Loucy (cell line): ENCODE measurements around the gene COQ8B.
A peak's percentile ranks its signal among the peaks of the same experiment; 100 is the strongest.

Experiments used
- H2AFZ ChIP-seq: fragments of 200-600 bp; sonication (generic); 2 replicates; pipeline ENCODE4 v1.6.0; 2016; ENCODE audit warnings: antibody characterized with exemption, mild to moderate bottlenecking, low read length, moderate library complexity
- H3F3A ChIP-seq: fragments of 200-600 bp; 2 replicates; pipeline ENCODE4 v1.6.0; 2016; ENCODE audit warnings: antibody characterized with exemption, low read depth, mild to moderate bottlenecking
- H3K27me3 ChIP-seq: fragments of 200-600 bp; sonication (generic); 2 replicates; pipeline ENCODE4 v1.6.1; 2014; ENCODE audit warnings: low read length, mild to moderate bottlenecking; ENCODE audit not compliant: insufficient read depth, poor library complexity, severe bottlenecking
- H3K36me3 ChIP-seq: fragments of 200-600 bp; sonication (generic); 2 replicates; pipeline ENCODE4 v1.6.1; 2016; ENCODE audit warnings: low read length; ENCODE audit not compliant: insufficient read depth
- H3K4me1 ChIP-seq: fragments of 200-600 bp; sonication (generic); 2 replicates; pipeline ENCODE4 v1.5.1; 2014; ENCODE audit warnings: low read length, mild to moderate bottlenecking; ENCODE audit not compliant: insufficient read depth, poor library complexity, severe bottlenecking
- H3K4me2 ChIP-seq: fragments of 200-600 bp; sonication (generic); 2 replicates; pipeline ENCODE4 v1.6.0; 2014; ENCODE audit warnings: antibody characterized with exemption, low read length, low read depth, mild to moderate bottlenecking; ENCODE audit not compliant: poor library complexity, severe bottlenecking
- H3K4me3 ChIP-seq: fragments of 200-600 bp; sonication (generic); 2 replicates; pipeline ENCODE4 v1.5.1; 2014; ENCODE audit warnings: low read length, mild to moderate bottlenecking, mixed read lengths; ENCODE audit not compliant: poor library complexity, severe bottlenecking
- H3K79me2 ChIP-seq: fragments of 200-600 bp; sonication (generic); 2 replicates; pipeline ENCODE4 v1.6.1; 2014; ENCODE audit warnings: low read length; ENCODE audit not compliant: insufficient read depth
- H3K9ac ChIP-seq: fragments of 200-600 bp; sonication (generic); 2 replicates; pipeline ENCODE4 v1.6.0; 2014; ENCODE audit warnings: mild to moderate bottlenecking, low read depth, low read length, moderate library complexity; ENCODE audit not compliant: poor library complexity, severe bottlenecking
- H3K9me2 ChIP-seq: fragments of 200-600 bp; sonication (generic); replicated peaks from 2 replicates; pipeline ENCODE4 v1.6.1; 2016; ENCODE audit warnings: low read depth, low read length, mixed read lengths
- H3K9me3 ChIP-seq: fragments of 200-600 bp; sonication (generic); 2 replicates; pipeline ENCODE4 v1.6.1; 2014; ENCODE audit warnings: mild to moderate bottlenecking, antibody characterized with exemption, low read length, low read depth; ENCODE audit not compliant: insufficient read depth
- H4K20me1 ChIP-seq: fragments of 200-600 bp; sonication (generic); 2 replicates; pipeline ENCODE4 v1.6.0; 2014; ENCODE audit warnings: antibody characterized with exemption, low read length, mild to moderate bottlenecking; ENCODE audit not compliant: insufficient read depth, poor library complexity, severe bottlenecking
- EZH2phosphoT487 ChIP-seq: fragments of 200-600 bp; IDR thresholded peaks from 2 replicates; pipeline ENCODE4 v1.6.1; 2018; ENCODE audit warnings: antibody characterized with exemption, mild to moderate bottlenecking, moderate library complexity, borderline replicate concordance
- TF ChIP-seq, protein P1 (sequence below): fragments of 200-600 bp; sonication (generic); conservative IDR thresholded peaks from 2 replicates; pipeline ENCODE4 v1.5.1; 2014; ENCODE audit warnings: mild to moderate bottlenecking, antibody characterized with exemption, low read length

COQ8B gene

GRCh38 chr19:40716031-40716481, 630 bp downstream of the COQ8B start:
- peaks cover 20% of the 10 kb centered on the region for H3K79me2 ChIP-seq
- peak overlapping the region; percentile 86 for H3K9ac ChIP-seq
- H2AFZ ChIP-seq, result peak overlapping the region; percentile 96

DNA sequence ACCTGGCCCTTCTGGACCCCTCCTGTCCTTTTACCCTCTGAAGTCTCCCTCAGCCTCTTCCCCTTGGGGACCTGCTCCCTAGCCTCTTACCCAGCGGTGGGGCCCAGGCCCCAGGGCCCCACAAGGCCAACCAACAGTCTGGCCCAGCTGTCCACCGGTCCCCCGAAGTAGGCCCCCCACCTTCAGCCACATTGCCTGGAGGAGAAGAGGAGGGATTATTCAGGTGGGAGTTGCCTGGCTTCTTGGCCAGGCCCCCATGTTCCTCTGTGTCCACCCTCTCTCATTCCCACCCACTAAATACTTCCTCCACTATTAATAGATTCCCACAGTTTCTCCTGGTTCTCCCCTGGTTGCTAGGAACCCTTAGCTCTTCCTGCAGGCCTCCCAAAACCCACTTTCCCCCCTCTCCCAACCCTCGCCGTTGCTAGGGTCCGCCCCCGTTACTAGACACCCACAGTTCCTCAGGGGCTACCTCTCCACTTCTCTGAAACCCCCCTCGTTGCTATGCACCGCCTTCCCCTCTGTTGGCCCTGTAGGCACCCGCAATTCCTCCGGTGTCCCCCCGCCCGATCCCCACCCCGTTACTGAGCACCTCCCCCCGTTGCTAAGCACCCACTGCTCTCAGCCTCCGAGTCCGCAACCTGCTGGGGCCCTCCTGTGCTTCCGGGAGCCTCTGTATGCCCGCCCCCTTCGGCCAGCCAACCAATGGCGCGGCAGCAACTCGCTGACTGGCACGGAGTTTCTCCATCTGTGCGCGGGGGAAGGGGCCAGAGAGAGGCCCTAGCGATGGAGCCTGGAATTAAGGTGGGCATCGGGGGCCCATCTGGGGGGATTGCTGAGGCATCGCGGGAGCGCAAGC, 2.0 kb downstream of the COQ8B start:
- Histone ChIP-seq H3K79me2 (peaks cover 20% of the 10 kb centered on the region), H3K27me3 (no peaks in the 10 kb centered on the region), H3F3A (no peaks in the 10 kb centered on the region), H3K4me3 (peak overlapping the region; percentile 95), H3K4me1 (peaks cover 44% of the 10 kb centered on the region), H3K9me3 (no peaks in the 10 kb centered on the region), H2AFZ (peak overlapping the region; percentile 81), H4K20me1 (no peaks in the 10 kb centered on the region), H3K36me3 (no peaks in the 10 kb centered on the region), H3K9me2 (no peaks in the 10 kb centered on the region), H3K4me2 (peak overlapping the region; percentile 91), H3K9ac (peak overlapping the region; percentile 86)
- TF ChIP-seq, protein P1, sequence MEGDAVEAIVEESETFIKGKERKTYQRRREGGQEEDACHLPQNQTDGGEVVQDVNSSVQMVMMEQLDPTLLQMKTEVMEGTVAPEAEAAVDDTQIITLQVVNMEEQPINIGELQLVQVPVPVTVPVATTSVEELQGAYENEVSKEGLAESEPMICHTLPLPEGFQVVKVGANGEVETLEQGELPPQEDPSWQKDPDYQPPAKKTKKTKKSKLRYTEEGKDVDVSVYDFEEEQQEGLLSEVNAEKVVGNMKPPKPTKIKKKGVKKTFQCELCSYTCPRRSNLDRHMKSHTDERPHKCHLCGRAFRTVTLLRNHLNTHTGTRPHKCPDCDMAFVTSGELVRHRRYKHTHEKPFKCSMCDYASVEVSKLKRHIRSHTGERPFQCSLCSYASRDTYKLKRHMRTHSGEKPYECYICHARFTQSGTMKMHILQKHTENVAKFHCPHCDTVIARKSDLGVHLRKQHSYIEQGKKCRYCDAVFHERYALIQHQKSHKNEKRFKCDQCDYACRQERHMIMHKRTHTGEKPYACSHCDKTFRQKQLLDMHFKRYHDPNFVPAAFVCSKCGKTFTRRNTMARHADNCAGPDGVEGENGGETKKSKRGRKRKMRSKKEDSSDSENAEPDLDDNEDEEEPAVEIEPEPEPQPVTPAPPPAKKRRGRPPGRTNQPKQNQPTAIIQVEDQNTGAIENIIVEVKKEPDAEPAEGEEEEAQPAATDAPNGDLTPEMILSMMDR, result no peak
- TF ChIP-seq EZH2phosphoT487, result no peak

More at GRCh38 chr19:40716031-40716481, 630 bp downstream of the COQ8B start:
- Histone ChIP-seq H3K27me3 (no peaks in the 10 kb centered on the region), H3K4me2 (peak overlapping the region; percentile 91), H3K9me3 (no peaks in the 10 kb centered on the region), H3K36me3 (no peaks in the 10 kb centered on the region), H3K9me2 (no peaks in the 10 kb centered on the region), H3F3A (no peaks in the 10 kb centered on the region), H4K20me1 (no peaks in the 10 kb centered on the region), H3K4me3 (peak overlapping the region; percentile 95), H3K4me1 (peaks cover 44% of the 10 kb centered on the region)
- TF ChIP-seq EZH2phosphoT487, result no peak
- TF ChIP-seq, protein P1, result no peak

- Histone ChIP-seq H2AFZ (no peak overlapping the region), H3F3A (no peaks in the 10 kb centered on the region), H3K4me2 (peak overlapping the region; percentile 91), H3K9ac (peak overlapping the region; percentile 76), H3K9me3 (no peaks in the 10 kb centered on the region), H3K9me2 (no peaks in the 10 kb centered on the region), H3K4me3 (peak overlapping the region; percentile 95), H3K27me3 (no peaks in the 10 kb centered on the region), H3K4me1 (peaks cover 39% of the 10 kb centered on the region), H3K79me2 (peaks cover 20% of the 10 kb centered on the region), H4K20me1 (no peaks in the 10 kb centered on the region), H3K36me3 (no peaks in the 10 kb centered on the region)
- TF ChIP-seq, protein P1, result no peak
- no peak for TF ChIP-seq EZH2phosphoT487
These were observed 2.7 kb downstream of the COQ8B start for GRCh38 chr19:40713939-40714338.
